GM12891 (cell line): ENCODE measurements around the gene HP1BP3.

Source experiments
- POLR2A ChIP-seq: IDR thresholded peaks from 2 replicates; pipeline ENCODE4 v1.6.1; 2011; ENCODE audit warnings: low read depth, low read length, control low read depth
- POLR2AphosphoS5 ChIP-seq: IDR thresholded peaks from 2 replicates; pipeline ENCODE4 v1.6.1; 2011; ENCODE audit warnings: low read depth, low read length, control low read depth
- SPI1 ChIP-seq: IDR thresholded peaks from 2 replicates; pipeline ENCODE4 v1.6.1; 2011; ENCODE audit warnings: low read depth, low read length, control low read depth

DNA sequence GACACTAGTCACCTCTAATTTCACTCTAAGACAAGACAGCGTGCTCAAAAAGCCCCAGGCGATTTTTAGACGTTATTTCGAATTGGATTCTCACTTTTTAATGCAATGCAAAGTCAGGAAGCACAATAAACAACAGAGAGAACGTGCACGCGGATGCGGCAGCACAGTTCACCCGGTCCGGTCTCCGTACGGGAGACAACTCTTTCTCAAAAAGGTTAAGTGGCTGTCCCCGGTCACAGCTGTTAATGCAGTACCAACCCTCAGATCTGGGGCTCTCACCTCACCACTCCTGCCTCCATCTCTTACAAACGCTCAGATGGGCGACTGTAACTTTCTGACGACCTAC, 1.2 kb downstream of the HP1BP3 start:
- no peak for TF ChIP-seq POLR2AphosphoS5
- no peak for TF ChIP-seq POLR2A
- TF ChIP-seq SPI1 = no peak
